Muscle layer of duodenum (tissue), 2 donors: Measurements from ENCODE around the gene UST.
"Not testable (repeated sequence)": the region's sequence is repeated elsewhere in the genome, so short reads cannot be mapped to it uniquely, and the experiment has no call there.

Source experiments
- H3K27ac ChIP-seq: one replicate; pipeline ENCODE4 v1.7.0; 2013; ENCODE audit warnings: mild to moderate bottlenecking, low read length
- H3K27me3 ChIP-seq: one replicate; pipeline ENCODE4 v1.7.0; 2013; ENCODE audit warnings: low read depth, mild to moderate bottlenecking, control low read depth, low read length
- H3K36me3 ChIP-seq, 2 donors: one replicate each; pipeline ENCODE4 v1.7.0; 2013; ENCODE audit warnings: low read length in 2 of 2, control low read depth in 1 of 2, mild to moderate bottlenecking in 1 of 2; ENCODE audit not compliant: insufficient read depth in 2 of 2, control insufficient read depth in 1 of 2
- H3K4me1 ChIP-seq, 2 donors: one replicate each; pipeline ENCODE4 v1.7.0; 2013; ENCODE audit warnings: low read length in 2 of 2, mild to moderate bottlenecking in 2 of 2, control low read depth in 1 of 2, moderate library complexity in 1 of 2; ENCODE audit not compliant: insufficient read depth in 2 of 2, control insufficient read depth in 1 of 2
- H3K4me3 ChIP-seq, 2 donors: one replicate each; pipeline ENCODE4 v1.7.0; 2013; ENCODE audit warnings: low read length in 2 of 2, low read depth in 1 of 2, mild to moderate bottlenecking in 1 of 2
- H3K9me3 ChIP-seq, 2 donors: one replicate each; pipeline ENCODE4 v1.7.0; 2013; ENCODE audit warnings: low read length in 2 of 2, control low read depth in 1 of 2, mild to moderate bottlenecking in 1 of 2; ENCODE audit not compliant: control insufficient read depth in 1 of 2
- donor health status: healthy.

UST gene

GRCh38 chr6:148770408-148771211, 23.8 kb downstream of the UST start:
- no peaks in the 10 kb centered on the region for H3K27me3 ChIP-seq
- no peak overlapping the region for H3K27ac ChIP-seq
- no peaks in the 10 kb centered on the region for H3K36me3 ChIP-seq
- H3K4me1 ChIP-seq: peaks cover 0 to 11% of the 10 kb centered on the region in 2 donors
- no peaks in the 10 kb centered on the region for H3K9me3 ChIP-seq
- no peak overlapping the region for H3K4me3 ChIP-seq

- H3K36me3 ChIP-seq: no peaks in the 10 kb centered on the region
- no peak overlapping the region for H3K4me3 ChIP-seq
- no peaks in the 10 kb centered on the region for H3K27me3 ChIP-seq
- no peak overlapping the region for H3K27ac ChIP-seq
- no peaks in the 10 kb centered on the region for H3K9me3 ChIP-seq
- H3K4me1 ChIP-seq: peaks cover 0 to 11% of the 10 kb centered on the region in 2 donors
Observed at GRCh38 chr6:148771212-148771601, 24.4 kb downstream of the UST start.

- H3K27me3 ChIP-seq: no peaks in the 10 kb centered on the region
- no peaks in the 10 kb centered on the region for H3K36me3 ChIP-seq
- H3K4me3 ChIP-seq: no peak overlapping the region
- H3K9me3 ChIP-seq: no peaks in the 10 kb centered on the region
- peaks cover 0 to 11% of the 10 kb centered on the region in 2 donors for H3K4me1 ChIP-seq
- no peak overlapping the region for H3K27ac ChIP-seq
Observed at GRCh38 chr6:148771896-148772554, 25.2 kb downstream of the UST start.

- H3K9me3 ChIP-seq: no peaks in the 10 kb centered on the region
- no peaks in the 10 kb centered on the region for H3K27me3 ChIP-seq
- H3K27ac ChIP-seq: no peak overlapping the region
- H3K36me3 ChIP-seq: no peaks in the 10 kb centered on the region
- H3K4me3 ChIP-seq: no peak overlapping the region
- H3K4me1 ChIP-seq: peaks cover 0 to 8% of the 10 kb centered on the region in 2 donors
Observed at GRCh38 chr6:148775161-148775560, 28.3 kb downstream of the UST start.

GRCh38 chr6:148776321-148777308, 29.8 kb downstream of the UST start:
- H3K36me3 ChIP-seq: no peaks in the 10 kb centered on the region
- no peak overlapping the region for H3K27ac ChIP-seq
- H3K27me3 ChIP-seq: no peaks in the 10 kb centered on the region
- peak overlapping the region; percentile 1 for H3K4me3 ChIP-seq
- no peaks in the 10 kb centered on the region for H3K9me3 ChIP-seq
- no peaks in the 10 kb centered on the region for H3K4me1 ChIP-seq

- Histone ChIP-seq H3K4me3 (no peak overlapping the region), H3K36me3 (no peaks in the 10 kb centered on the region), H3K4me1 (no peaks in the 10 kb centered on the region), H3K27me3 (no peaks in the 10 kb centered on the region), H3K9me3 (no peaks in the 10 kb centered on the region), H3K27ac (no peak overlapping the region)
Observed at GRCh38 chr6:148779142-148779562, 32.3 kb downstream of the UST start.

- H3K36me3 ChIP-seq, H3K27ac ChIP-seq, H3K27me3 ChIP-seq, H3K4me1 ChIP-seq, H3K9me3 ChIP-seq, H3K4me3 ChIP-seq: not testable (repeated sequence)
Observed at GRCh38 chr6:148780423-148780822, 33.6 kb downstream of the UST start.

- no peaks in the 10 kb centered on the region for H3K4me1 ChIP-seq
- no peaks in the 10 kb centered on the region for H3K36me3 ChIP-seq
- no peaks in the 10 kb centered on the region for H3K9me3 ChIP-seq
- H3K4me3 ChIP-seq: no peak overlapping the region
- H3K27ac ChIP-seq: no peak overlapping the region
- no peaks in the 10 kb centered on the region for H3K27me3 ChIP-seq
Observed at GRCh38 chr6:148780918-148781436, 34.1 kb downstream of the UST start.

GRCh38 chr6:148789948-148790347, 43.1 kb downstream of the UST start:
- H3K36me3 ChIP-seq: no peaks in the 10 kb centered on the region
- no peak overlapping the region for H3K27ac ChIP-seq
- no peaks in the 10 kb centered on the region for H3K27me3 ChIP-seq
- no peaks in the 10 kb centered on the region for H3K4me1 ChIP-seq
- peaks cover 0 to 7% of the 10 kb centered on the region in 2 donors for H3K9me3 ChIP-seq
- no peak overlapping the region for H3K4me3 ChIP-seq

GRCh38 chr6:148790404-148790803, 43.6 kb downstream of the UST start:
- Histone ChIP-seq H3K4me3 (no peak overlapping the region), H3K27ac (no peak overlapping the region)

GRCh38 chr6:148790817-148791216, 44.0 kb downstream of the UST start:
- no peak overlapping the region for H3K27ac ChIP-seq

More at GRCh38 chr6:148790404-148790803, 43.6 kb downstream of the UST start:
- peaks cover 0 to 7% of the 10 kb centered on the region in 2 donors for H3K9me3 ChIP-seq
- H3K27me3 ChIP-seq: no peaks in the 10 kb centered on the region
- H3K4me1 ChIP-seq: no peaks in the 10 kb centered on the region
- H3K36me3 ChIP-seq: no peaks in the 10 kb centered on the region

More at GRCh38 chr6:148790817-148791216, 44.0 kb downstream of the UST start:
- Histone ChIP-seq H3K27me3 (no peaks in the 10 kb centered on the region), H3K9me3 (peaks cover 0 to 7% of the 10 kb centered on the region in 2 donors), H3K36me3 (no peaks in the 10 kb centered on the region), H3K4me3 (no peak overlapping the region), H3K4me1 (no peaks in the 10 kb centered on the region)
